Activated CD4-positive, alpha-beta T cell treated with anti-CD3 and anti-CD28 coated beads, Interleukin-10, Interleukin-2, amounts not matched to agents 100 ng/mL and 50 ng/mL, durations not matched to agents 16 hours and 8 hours (primary cell): Measurements from ENCODE around the gene MEIS3.
A peak's percentile ranks its signal among the peaks of the same experiment; 100 is the strongest.
"Not testable (repeated sequence)": the region's sequence is repeated elsewhere in the genome, so short reads cannot be mapped to it uniquely, and the experiment has no call there.

Experiments used
- DNase-seq: peaks from one replicate; pipeline ENCODE4 v3.0.0-alpha.2; 2020

Gene MEIS3

DNA sequence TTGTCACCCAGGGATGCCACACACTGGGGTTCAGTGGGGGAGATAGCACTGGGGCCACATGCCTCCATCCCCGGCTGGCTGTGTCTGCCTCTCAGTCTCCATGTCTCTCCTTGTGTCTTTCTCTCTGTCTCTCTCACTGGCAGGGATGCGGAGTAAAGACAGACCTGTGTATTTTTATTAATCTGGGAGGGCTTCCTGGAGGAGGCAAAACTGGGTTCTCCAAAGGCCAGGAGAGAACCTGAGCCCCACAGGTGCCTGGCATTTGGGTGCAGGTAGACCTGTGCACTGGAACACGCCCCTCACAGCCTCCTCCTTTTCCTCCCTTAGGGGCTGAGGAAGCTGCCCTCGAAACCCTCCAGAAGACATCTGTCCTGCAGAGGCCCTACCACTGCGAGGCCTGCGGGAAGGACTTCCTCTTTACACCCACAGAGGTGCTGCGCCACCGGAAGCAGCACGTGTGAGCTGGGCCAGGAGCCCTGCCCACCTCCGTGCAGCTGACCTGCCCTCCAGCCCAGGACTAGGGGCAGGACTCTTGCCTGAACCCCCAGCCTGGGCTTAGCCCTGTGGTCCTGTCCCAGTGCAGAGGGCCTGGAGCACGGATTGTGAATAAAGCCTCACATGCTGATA lies 37.6 kb downstream of the MEIS3 start:
- DNase-seq, result peak; percentile 35

DNA sequence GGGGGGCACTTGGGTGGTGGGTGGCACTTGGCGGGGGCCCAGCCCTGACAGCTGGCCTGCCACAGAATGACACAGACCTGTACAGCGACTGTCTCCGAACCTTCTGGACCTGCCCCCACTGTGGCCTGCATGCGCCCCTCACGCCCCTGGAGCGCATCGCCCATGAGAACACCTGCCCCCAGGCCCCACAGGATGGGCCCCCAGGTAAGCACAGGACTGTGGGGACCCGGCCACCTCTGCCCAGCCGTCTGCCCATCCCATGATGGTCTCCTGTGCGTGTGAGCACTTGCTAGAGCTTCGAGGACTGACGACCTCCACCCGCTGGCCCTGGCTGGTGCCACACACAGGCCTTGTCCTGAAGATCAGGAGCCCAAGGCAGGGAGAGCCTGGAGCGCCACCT lies 38.2 kb downstream of the MEIS3 start:
- no peak for DNase-seq

DNA sequence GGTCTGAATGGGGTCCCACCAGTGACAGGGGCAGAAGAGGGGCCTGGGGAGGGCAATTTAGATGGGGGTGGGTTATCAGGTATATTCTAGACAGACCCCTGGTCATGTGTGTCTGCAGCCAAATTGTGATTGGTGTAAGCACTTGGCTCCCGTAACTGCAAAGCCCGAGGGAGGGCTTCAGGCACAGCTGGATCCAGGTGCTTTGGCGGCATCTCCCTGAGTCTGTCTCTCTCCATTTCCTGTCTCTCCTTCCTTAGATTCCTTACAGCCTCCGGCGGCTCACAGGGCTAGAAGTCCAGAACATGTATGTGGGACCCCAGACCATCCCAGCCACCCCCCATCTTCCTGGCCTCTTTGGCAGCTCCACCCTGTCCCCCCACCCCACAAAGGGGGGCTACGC lies 38.8 kb downstream of the MEIS3 start:
- DNase-seq, result no peak

GRCh38 chr19:47379381-47379938 lies 39.9 kb downstream of the MEIS3 start:
- DNase-seq, result no peak

- no peak for DNase-seq
Observed at GRCh38 chr19:47378246-47378645, 41.1 kb downstream of the MEIS3 start.

DNA sequence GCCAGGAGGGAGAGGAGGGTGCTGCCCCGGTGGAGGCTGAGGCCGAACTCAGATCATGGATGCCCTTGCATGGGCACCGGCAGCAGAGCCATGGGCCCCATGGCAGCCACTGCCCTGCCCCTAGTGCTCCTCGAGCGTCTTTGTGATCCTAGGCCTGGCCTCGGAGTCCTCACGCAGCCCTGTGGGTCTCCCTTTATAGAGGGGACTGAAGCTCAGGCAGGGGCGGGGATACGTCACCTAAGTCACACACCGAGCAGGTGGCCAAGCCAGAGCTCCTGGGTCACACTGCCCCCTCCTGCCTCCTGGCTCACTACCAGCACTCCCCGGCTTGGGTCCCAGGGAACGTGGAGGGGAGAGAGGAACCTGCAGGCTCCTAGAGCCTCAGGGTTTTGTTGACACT lies 41.5 kb downstream of the MEIS3 start:
- no peak for DNase-seq

DNA sequence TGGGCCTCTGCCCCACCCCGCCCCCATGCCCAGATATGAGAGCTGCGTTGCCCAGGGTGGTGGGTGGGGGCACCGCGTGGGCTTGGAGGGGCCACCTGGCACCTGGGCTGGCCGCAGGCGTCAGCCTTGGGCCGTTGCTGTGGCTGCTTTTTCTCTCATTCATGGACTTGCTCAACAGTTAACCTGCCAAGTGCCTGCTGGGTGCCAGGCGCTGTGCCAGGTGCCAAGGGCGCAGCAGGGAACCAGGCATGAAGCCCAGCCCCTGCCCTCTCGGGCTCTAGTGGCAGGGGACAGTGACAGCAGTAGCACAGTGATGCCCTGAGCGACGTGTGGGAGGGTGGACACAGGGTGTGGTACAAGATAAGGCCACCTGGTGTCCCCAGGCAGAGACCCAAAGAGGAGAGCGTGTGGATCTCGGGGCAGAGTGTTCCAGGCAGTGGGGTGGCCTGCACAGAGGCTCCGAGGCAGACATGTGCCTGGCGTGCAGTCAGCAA lies 42.1 kb downstream of the MEIS3 start:
- DNase-seq, result no peak

DNA sequence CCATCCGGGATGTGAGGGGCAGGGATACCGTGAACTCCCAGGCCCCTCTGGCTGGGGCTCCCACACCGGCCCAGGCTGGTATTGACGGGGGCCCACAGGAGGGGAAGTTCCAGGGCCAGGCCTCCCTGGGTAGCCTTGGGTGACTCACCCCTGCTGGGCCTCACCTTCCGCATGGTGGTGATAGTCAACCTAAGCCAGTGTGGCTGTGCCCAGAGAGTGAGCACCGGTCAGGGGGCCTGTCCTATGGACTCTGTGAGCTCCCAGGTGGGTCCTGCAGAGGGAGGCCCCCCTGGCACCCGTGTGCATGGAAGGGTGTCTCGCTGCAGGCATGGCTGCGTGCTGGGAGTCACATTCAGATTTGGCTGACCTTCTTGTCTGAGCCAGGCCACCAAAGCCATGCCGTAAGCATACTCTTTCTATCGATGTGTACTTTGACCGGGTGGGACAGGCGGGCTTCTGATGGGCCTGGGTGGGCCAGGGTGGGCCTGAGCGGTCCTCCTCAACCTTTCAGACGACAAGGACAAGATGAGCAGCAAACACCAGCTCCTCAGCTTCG lies 42.7 kb downstream of the MEIS3 start:
- no peak for DNase-seq

DNA sequence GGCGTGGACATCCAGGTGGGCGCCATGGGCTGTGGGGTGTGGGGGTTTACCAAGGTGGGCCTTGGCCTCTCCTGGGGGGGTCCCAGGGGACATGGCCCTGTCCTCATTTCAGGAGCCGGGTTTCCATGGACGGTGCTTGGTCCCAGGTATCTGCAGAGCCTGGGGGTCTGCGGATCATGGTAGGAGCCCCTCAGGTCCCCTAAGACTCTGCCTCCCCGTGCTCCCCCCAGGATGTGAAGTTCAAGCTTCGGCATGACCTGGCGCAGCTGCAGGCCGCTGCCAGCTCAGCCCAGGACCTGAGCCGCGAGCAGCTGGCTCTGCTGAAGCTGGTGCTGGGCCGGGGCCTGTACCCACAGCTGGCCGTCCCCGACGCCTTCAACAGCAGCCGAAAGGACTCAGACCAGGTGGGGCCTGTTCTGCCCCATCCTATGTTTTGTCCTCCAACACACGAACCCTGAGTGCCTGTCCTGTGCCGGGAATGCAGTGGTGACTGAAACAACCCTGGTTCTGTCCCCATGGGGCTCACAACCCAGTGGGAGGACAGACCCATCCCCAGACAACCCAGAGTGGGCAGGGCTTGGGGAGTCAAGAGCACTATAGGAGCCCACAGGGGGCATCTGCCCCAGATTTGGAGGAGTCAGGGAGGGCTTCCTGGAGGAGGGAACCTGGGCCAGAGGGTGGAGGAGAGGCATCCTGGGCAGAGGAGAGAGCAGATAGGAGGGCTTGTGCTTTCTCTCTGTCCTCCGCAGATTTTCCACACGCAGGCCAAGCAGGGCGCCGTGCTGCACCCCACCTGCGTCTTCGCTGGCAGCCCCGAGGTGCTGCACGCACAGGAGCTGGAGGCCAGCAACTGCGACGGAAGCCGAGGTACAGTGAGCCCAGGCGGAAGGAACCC lies 43.4 kb downstream of the MEIS3 start:
- no peak for DNase-seq

- no peak for DNase-seq
Observed at GRCh38 chr19:47374876-47375693, 44.2 kb downstream of the MEIS3 start.

DNA sequence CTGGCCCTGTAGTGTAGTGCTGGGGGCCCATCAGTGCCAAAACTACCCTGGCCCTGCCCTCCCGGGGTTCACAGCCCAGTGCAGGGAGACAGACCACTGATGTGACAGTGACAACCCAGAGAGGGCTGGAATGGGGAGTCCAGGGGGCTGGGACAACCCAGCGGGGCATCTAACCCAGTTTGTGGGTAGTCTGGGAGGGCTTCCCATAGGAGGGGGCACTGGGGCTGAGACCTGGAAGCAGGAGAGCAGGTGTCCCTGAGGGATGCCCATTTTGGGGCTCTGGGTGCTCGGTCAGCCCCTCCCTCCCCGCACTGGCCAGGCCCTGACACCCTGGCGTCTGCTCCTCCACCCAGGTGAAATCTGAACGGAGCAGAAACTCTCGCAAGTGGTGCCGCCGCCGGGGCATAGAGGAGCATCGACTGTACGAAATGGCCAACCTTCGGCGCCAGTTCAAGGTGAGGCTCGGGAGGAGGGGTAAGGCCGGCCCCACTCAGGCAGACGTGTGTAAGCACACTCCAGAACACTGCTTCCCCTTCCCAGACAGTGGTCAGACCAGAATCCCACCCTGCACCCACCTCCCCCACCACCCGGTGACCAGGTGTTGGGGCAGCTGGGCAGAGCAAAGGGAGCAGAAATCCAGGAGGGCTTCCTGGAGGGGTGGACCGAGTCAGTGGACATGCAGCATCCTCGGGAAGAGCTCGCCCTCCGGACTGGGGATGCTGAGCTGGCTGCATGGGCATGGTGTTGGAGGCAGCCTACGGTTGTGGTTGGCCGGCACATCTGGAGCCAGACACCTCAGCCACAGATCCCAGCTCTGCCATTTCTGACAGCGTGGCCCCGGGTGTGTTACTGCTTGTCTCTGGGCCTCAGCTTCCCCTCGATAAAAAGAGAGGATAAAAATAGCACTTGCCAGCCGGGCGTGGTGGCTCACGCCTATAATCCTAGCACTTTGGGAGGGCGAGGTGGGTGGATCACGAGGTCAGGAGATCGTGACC lies 45.8 kb downstream of the MEIS3 start:
- DNase-seq, result no peak

DNA sequence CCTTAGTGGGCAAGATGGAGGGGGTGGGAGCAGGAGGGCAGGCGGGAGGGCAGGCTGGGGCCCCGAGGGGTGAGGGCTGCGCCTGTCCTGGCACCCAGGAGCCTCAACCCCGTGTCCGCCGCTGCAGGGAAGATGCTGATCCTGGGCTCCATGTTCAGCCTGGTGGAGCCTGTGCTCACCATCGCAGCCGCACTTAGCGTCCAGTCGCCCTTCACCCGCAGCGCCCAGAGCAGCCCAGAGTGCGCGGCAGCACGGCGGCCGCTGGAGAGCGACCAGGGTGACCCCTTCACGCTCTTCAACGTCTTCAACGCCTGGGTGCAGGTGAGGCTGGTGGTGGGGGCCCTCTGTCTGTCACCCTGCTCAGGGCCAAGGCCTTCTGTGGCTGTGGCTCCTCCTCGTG lies 46.7 kb downstream of the MEIS3 start:
- DNase-seq, result no peak

GRCh38 chr19:47371261-47371660 lies 48.1 kb downstream of the MEIS3 start:
- no peak for DNase-seq

DNA sequence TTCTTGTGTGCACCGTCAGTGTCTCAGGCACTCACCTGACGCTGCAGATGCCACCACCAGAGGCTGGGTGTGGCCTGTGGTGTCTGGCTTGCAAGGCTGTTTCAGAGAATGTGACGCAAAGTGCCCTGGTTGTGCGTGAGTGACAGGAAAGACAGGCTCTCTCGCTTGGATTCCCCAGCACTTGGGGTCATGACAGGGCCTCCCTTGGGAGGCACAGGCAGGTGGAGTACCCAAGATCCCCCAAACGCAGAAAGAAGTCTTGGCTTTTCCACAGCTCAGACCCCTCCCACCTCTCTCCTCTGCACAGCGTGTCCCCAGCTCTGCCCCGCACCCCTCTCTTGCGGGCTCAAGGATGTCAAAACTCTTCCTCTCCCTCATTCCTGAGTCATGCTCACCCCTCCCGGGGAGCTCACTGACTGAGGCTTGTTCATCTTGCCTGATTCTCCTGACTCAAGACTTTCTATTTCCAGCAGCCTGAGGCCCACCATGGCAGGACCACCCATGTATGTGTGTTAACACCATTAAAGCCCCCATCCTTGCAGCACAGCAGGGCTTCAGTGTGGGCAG lies 49.2 kb downstream of the MEIS3 start:
- DNase-seq, result no peak

GRCh38 chr19:47365455-47365854 lies 53.9 kb downstream of the MEIS3 start:
- not testable (repeated sequence) for DNase-seq

- DNase-seq, result no peak
Observed at GRCh38 chr19:47363758-47364531, 55.4 kb downstream of the MEIS3 start.

DNA sequence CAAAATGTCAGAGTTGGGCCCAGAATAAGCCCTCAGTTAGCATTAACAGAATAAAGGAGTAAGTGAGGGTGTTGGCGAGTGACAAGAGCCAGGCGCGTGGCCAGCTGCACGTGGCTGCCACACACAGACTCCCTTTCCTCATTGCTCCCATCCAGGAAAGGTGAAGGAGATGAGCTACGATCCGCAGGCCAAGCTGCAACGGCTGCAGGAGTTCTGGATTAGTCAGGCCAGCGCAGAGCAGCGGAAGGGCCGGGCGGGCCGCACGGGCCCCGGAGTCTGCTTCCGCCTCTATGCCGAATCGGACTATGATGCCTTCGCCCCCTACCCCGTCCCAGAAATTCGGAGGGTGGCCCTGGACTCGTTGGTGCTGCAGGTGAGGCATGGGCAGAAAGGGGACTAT lies 57.0 kb downstream of the MEIS3 start:
- no peak for DNase-seq

DNA sequence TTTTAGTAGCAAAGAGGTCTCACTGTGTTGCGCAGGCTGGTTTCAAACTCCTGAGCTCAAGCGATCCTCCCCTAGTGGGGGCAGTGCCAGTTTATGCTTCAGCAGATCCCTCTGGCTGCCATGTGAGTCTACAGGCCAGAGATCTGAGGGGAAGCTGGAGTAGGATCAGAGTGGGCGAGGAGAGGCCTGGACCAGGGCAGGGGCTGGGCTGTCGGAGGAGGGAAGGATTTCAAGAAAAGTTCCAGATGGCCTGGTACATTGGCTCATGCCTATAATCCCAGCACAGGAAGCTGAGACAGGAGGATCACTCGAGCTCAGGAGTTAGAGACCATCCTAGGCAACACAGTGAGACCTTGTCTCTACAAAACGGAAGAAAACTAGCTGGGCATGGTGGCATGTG lies 60.4 kb downstream of the MEIS3 start:
- no peak for DNase-seq

- peak; percentile 15 for DNase-seq
Observed at GRCh38 chr19:47357788-47358680, 61.3 kb downstream of the MEIS3 start.
